OCI-LY1 (cell line): ENCODE measurements around the gene SLC26A11.

Source experiments
- H2AFZ ChIP-seq: fragments of 200-600 bp; sonication (generic), shearing (Covaris generic); 2 replicates; pipeline ENCODE4 v1.6.0; 2014; ENCODE audit warnings: antibody characterized with exemption, mild to moderate bottlenecking, low read length
- H3F3A ChIP-seq: fragments of 200-600 bp; sonication (generic), shearing (Covaris generic); 2 replicates; pipeline ENCODE4 v1.6.0; 2014; ENCODE audit warnings: mild to moderate bottlenecking, antibody characterized with exemption, low read length, moderate library complexity; ENCODE audit not compliant: insufficient read depth
- H3K27ac ChIP-seq: fragments of 200-600 bp; sonication (generic); 2 replicates; pipeline ENCODE4 v1.5.1; 2014; ENCODE audit warnings: low read length, mixed run types, mild to moderate bottlenecking, low read depth; ENCODE audit not compliant: poor library complexity, severe bottlenecking
- H3K27me3 ChIP-seq: fragments of 200-600 bp; sonication (generic); 2 replicates; pipeline ENCODE4 v1.6.0; 2014; ENCODE audit warnings: antibody characterized with exemption, mild to moderate bottlenecking, low read length, moderate library complexity; ENCODE audit not compliant: insufficient read depth
- H3K36me3 ChIP-seq: fragments of 200-600 bp; sonication (generic); 2 replicates; pipeline ENCODE4 v1.6.1; 2014; ENCODE audit warnings: mild to moderate bottlenecking, antibody characterized with exemption, low read length, moderate library complexity, mixed read lengths; ENCODE audit not compliant: insufficient read depth
- H3K4me1 ChIP-seq: fragments of 200-600 bp; sonication (generic); 2 replicates; pipeline ENCODE4 v1.5.1; 2014; ENCODE audit warnings: mild to moderate bottlenecking, low read length, moderate library complexity; ENCODE audit not compliant: insufficient read depth, severe bottlenecking
- H3K4me2 ChIP-seq: fragments of 200-600 bp; sonication (generic), shearing (Covaris generic); 2 replicates; pipeline ENCODE4 v1.6.1; 2014; ENCODE audit warnings: low read length
- H3K4me3 ChIP-seq: fragments of 200-600 bp; sonication (generic); 2 replicates; pipeline ENCODE4 v1.5.1; 2014; ENCODE audit warnings: low read length, low read depth, mild to moderate bottlenecking, mixed read lengths; ENCODE audit not compliant: poor library complexity, severe bottlenecking
- H3K79me2 ChIP-seq: fragments of 200-600 bp; shearing (Covaris generic); 2 replicates; pipeline ENCODE4 v1.6.1; 2016; ENCODE audit warnings: mixed run types, low read length, mixed read lengths; ENCODE audit not compliant: insufficient read depth
- H3K9ac ChIP-seq: fragments of 200-600 bp; sonication (generic), shearing (Covaris generic); 2 replicates; pipeline ENCODE4 v1.6.1; 2014; ENCODE audit warnings: mild to moderate bottlenecking, low read length, mixed read lengths
- H3K9me2 ChIP-seq: fragments of 200-600 bp; sonication (generic), shearing (Covaris generic); 2 replicates; pipeline ENCODE4 v1.6.1; 2014; ENCODE audit warnings: low read depth, mild to moderate bottlenecking, low read length, mixed read lengths
- H3K9me3 ChIP-seq: fragments of 200-600 bp; shearing (Covaris generic); 2 replicates; pipeline ENCODE4 v1.6.1; 2014; ENCODE audit warnings: low read length, mixed read lengths
- H4K20me1 ChIP-seq: fragments of 200-600 bp; sonication (generic), shearing (Covaris generic); 2 replicates; pipeline ENCODE4 v1.6.0; 2016; ENCODE audit warnings: mild to moderate bottlenecking, low read length; ENCODE audit not compliant: insufficient read depth
- CTCF ChIP-seq: fragments of 200-600 bp; sonication (generic), shearing (Covaris generic); IDR thresholded peaks from 2 replicates; pipeline ENCODE4 v1.5.1; 2017; ENCODE audit warnings: mild to moderate bottlenecking, antibody characterized with exemption, low read length, moderate library complexity, mixed read lengths
- EZH2 ChIP-seq: fragments of 200-600 bp; sonication (generic), shearing (Covaris generic); IDR thresholded peaks from 2 replicates; pipeline ENCODE4 v1.8.0; 2017; ENCODE audit warnings: borderline replicate concordance, mixed run types, mild to moderate bottlenecking, antibody characterized with exemption, low read length, moderate library complexity, mixed read lengths

Gene SLC26A11

GRCh38 chr17:80229011-80229410 lies 8.8 kb downstream of the SLC26A11 start:
- Histone ChIP-seq H3K79me2 (no peaks in the 10 kb centered on the region), H3K27me3 (peaks cover 5% of the 10 kb centered on the region), H3K9ac (no peak overlapping the region), H3K9me2 (no peaks in the 10 kb centered on the region), H3K36me3 (no peaks in the 10 kb centered on the region; the same call in 1 of the 2 replicates), H3K27ac (no peak overlapping the region), H4K20me1 (no peaks in the 10 kb centered on the region), H3K4me1 (no peaks in the 10 kb centered on the region), H3F3A (no peaks in the 10 kb centered on the region), H3K4me2 (no peak overlapping the region), H3K4me3 (no peak overlapping the region), H3K9me3 (peaks cover 7% of the 10 kb centered on the region), H2AFZ (no peak overlapping the region)
- TF ChIP-seq CTCF (no peak), EZH2 (no peak)

GRCh38 chr17:80232438-80232837 lies 12.2 kb downstream of the SLC26A11 start:
- Histone ChIP-seq H3K4me3 (no peak overlapping the region), H4K20me1 (no peaks in the 10 kb centered on the region), H2AFZ (no peak overlapping the region), H3K36me3 (no peaks in the 10 kb centered on the region; the same call in 1 of the 2 replicates), H3K4me2 (no peak overlapping the region), H3F3A (no peaks in the 10 kb centered on the region), H3K9ac (no peak overlapping the region), H3K9me3 (peaks cover 11% of the 10 kb centered on the region), H3K9me2 (no peaks in the 10 kb centered on the region), H3K27me3 (peaks cover 4% of the 10 kb centered on the region), H3K27ac (no peak overlapping the region), H3K4me1 (no peaks in the 10 kb centered on the region), H3K79me2 (no peaks in the 10 kb centered on the region)
- TF ChIP-seq EZH2 (no peak), CTCF (no peak)

- TF ChIP-seq CTCF: no peak
- no peak for TF ChIP-seq EZH2
- no peaks in the 10 kb centered on the region for H3K4me1 ChIP-seq
Observed at GRCh38 chr17:80233202-80233601, 13.0 kb downstream of the SLC26A11 start.

More at GRCh38 chr17:80233202-80233601, 13.0 kb downstream of the SLC26A11 start:
- Histone ChIP-seq H3K79me2 (no peaks in the 10 kb centered on the region), H3K27ac (no peak overlapping the region), H3K27me3 (peaks cover 4% of the 10 kb centered on the region; the same call in 1 of the 2 replicates), H4K20me1 (no peaks in the 10 kb centered on the region), H3K9me3 (peaks cover 11% of the 10 kb centered on the region), H3K9me2 (no peaks in the 10 kb centered on the region), H3K4me2 (no peak overlapping the region), H3F3A (no peaks in the 10 kb centered on the region), H3K4me3 (no peak overlapping the region), H3K36me3 (no peaks in the 10 kb centered on the region; the same call in 1 of the 2 replicates), H3K9ac (no peak overlapping the region), H2AFZ (no peak overlapping the region)
